GM10266 (cell line): ENCODE measurements around the gene TMOD1.

Experiments
- DNase-seq: peaks from one replicate; pipeline ENCODE4 v3.0.0; 2012; ENCODE audit errors: extremely low spot score
- TF ChIP-seq, protein P1 (sequence below): IDR thresholded peaks from 2 replicates; pipeline ENCODE4 v1.5.1; 2012; ENCODE audit warnings: mild to moderate bottlenecking, low read depth; ENCODE audit not compliant: control insufficient read depth, insufficient read depth; ENCODE audit errors: missing control alignments

TMOD1 gene

DNA sequence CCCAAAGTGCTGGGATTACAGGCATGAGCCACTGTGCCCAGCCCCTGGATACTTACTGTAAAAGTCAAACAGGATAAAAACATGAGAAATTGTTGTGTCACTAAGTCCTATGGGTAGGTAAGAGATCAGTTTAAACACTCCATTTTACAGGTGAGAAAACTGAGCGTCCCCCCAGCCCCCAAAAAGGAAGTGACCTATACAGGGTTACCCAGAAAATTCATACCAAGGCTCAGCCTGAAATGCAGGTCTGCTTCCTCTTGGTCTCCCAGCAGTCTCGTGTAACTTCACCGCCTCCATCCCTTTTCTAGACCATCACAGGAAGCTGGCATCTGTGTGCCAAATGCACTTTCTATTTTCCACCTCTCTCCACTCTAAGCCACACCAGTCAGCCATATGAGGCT, 57.2 kb downstream of the TMOD1 start:
- no peak for DNase-seq
- TF ChIP-seq, protein P1, sequence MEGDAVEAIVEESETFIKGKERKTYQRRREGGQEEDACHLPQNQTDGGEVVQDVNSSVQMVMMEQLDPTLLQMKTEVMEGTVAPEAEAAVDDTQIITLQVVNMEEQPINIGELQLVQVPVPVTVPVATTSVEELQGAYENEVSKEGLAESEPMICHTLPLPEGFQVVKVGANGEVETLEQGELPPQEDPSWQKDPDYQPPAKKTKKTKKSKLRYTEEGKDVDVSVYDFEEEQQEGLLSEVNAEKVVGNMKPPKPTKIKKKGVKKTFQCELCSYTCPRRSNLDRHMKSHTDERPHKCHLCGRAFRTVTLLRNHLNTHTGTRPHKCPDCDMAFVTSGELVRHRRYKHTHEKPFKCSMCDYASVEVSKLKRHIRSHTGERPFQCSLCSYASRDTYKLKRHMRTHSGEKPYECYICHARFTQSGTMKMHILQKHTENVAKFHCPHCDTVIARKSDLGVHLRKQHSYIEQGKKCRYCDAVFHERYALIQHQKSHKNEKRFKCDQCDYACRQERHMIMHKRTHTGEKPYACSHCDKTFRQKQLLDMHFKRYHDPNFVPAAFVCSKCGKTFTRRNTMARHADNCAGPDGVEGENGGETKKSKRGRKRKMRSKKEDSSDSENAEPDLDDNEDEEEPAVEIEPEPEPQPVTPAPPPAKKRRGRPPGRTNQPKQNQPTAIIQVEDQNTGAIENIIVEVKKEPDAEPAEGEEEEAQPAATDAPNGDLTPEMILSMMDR: no peak

DNA sequence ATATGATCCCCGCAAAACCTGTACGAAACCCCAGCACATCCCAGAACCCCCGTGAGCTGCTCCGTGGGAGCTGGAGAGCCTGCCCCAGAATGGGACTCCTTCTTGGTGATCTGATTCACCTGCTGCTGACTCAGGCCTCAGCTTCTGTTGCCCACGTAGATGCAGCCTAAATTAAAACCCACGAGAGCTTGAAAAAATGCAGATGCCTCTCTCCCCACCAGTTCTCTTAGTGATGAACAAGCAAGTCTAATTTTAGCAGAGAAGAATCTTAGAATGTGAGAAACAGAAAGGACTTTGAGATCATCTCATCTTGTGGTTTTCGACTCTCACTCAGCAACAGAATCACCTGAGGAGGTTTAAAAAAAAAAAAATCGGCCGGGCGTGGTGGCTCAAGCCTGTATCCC, 57.6 kb downstream of the TMOD1 start:
- TF ChIP-seq, protein P1: no peak
- DNase-seq: peak; percentile 82

DNA sequence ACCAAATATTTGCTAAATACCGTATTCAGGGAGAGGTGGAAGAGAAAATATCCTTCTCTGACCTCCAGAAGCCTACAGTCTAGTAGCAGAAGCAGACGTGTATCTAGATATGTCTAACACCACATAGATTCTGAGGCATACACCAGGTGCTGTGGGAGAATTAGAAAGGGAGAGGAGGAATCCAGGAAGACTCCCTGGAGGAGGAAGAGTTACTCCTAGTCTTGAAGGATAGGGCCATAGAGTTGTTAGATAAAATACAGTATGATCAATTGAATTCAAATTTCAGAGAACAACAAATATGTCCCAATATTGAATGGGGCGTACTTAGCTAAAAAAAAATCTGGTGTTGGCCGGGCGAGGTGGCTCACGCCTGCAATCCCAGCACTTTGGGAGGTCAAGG, 58.7 kb downstream of the TMOD1 start:
- TF ChIP-seq, protein P1: no peak

DNA sequence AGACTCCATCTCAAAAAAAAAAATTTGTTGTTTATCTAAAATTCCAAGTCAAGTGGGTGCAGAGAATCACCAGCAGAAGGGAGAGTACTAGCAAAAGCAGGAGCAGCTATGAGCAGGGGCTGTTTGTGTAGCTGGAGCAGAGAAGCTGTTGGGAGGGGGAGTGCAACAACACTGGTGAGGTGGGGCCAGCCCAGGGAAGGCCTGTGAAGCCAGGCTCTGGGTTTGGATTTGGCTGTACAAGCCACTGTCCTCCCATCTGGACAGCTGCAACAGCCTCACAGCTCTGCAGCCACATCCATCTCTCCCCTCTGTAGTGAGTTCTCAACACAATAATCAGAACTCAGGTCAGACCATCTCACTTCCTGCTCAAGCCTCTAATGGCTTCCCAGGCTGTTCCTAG, 59.4 kb downstream of the TMOD1 start:
- DNase-seq: no peak
- TF ChIP-seq, protein P1: no peak

More for the DNA sequence above, 58.7 kb downstream of the TMOD1 start:
- DNase-seq: no peak

DNA sequence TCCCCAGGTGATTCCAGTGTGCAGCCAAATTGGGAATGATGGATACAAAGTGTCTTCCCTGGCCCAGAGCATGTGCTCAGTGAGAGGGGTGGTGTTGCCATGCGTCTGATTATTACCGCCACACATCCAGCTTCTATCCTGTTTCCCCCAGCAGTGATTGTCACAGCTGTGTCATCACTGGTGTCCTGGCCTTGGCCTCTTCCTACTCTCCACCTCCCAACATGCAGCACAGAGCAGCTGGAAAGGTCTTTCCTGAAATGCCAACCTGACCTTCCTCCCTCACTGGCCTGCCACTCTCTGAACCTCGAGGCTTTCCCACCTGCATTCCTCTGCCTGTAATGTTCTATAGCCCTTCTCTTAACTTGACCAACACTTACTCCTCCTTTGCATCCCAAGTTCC, 60.0 kb downstream of the TMOD1 start:
- no peak for DNase-seq
- TF ChIP-seq, protein P1: no peak

DNA sequence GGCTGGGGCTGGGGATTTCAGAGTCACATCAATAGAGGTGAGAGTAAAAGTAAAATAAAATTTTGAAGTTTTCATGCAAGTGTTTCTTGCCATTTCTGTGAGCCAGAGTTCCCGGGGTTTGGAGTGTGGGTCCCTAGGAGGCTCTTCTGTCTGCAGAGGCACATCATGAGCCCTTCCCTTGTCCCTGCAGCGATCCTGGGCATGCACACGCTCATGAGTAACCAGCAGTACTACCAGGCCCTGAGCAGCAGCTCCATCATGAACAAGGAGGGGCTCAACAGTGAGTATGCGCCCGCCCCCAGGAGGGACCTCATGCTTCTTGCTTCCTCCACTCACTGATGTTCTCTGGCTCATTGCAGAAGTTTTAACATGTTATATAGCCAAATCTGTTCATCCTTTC, 61.1 kb downstream of the TMOD1 start:
- no peak for DNase-seq
- TF ChIP-seq, protein P1: no peak

DNA sequence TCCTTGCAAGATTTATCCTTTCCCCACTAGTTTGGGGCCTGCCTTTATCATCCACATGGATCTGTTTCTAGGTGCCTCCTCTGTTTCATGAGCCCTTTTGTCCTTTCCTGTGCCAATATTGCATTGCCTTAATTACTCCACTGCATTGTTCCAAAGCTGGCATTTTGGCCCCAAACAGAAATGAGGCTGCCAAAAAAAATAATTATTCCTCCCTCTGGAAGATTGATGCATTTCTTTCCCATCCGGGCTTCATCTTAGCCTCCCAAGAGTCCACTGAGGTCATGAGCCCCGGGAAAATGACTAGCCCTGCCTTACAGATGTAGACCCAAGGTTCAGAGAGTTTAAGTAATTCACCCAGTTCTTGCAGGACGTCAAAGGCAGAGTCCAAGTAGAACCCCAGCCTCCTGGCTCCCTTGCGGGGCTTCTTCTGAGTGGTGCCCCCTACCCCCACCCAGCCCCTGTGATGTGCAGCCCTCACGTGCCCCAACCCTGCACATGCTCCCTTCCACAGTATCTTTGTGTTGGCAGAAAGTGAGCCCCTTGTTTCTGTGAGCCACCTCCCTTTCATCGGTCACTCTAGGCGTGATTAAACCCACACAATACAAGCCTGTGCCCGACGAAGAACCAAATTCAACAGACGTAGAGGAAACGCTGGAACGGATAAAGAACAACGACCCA, 62.1 kb downstream of the TMOD1 start:
- no peak for DNase-seq
- TF ChIP-seq, protein P1: no peak
